ENCODE measurements around the gene CLDN6.

CLDN6 gene

GRCh38 chr16:3012246-3012645 is 5.7 kb downstream of the CLDN6 start:
- DNase-seq, result no peak

DNA sequence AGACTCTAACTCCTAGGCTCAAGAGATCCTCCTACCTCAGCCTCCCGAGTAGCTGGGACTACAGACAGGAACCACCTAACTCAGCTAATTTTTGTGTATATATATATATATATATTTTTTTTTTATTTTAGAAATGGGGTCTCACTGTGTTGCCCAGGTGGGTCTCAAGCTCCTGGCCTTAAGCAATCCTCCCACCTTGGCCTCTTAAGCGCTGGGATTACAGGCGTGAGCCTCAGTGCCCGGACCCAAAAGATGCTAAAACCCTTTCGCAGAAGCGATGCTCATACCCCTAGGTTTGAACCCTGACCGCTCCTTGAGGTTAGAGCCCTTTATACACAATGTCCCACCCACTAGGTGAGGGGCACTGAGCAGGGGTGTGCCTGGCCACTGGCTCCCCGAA is 7.5 kb downstream of the CLDN6 start:
- DNase-seq, result no peak

GRCh38 chr16:3009568-3010390 is 8.2 kb downstream of the CLDN6 start:
- no peak for DNase-seq

GRCh38 chr16:3008690-3009037 is 9.3 kb downstream of the CLDN6 start:
- DNase-seq, result no peak

DNA sequence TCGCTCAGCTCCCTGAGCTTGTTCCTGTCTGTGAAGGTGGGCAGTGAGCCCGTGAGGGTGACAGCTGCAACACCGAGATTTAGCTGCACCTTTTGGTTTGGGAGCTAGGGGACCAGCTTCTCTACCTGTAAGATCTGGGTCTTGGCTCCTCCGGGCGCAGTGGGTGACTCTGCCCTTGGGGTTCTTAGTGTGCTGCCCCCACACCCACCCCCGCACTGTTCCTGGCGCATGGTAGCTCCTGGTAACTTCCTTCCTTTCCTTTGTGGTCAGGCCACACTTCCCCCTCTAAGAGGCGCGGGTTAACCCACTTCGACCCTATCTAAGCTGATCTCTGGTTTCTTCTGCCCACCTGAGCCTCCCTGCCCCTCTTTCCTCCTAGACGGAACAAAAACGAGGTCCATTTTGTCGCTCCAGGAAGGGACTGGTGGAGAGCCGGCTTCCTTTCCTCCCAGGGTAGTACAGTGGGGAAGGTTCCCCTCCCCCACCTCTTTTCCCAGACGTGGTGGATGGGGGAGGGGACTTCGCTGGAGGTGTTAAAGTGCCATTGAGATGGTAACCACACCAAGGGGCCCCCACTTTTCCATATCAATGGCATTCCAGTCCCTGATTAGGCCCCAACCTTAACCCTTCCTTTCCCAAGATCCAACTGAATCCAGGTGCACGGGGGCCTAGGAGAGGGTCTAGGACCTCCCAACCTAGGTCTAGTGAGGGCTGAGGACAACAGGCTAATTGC is 9.9 kb downstream of the CLDN6 start:
- DNase-seq, result peak; percentile 52

GRCh38 chr16:3007059-3007956 is 10.7 kb downstream of the CLDN6 start:
- DNase-seq, result no peak

GRCh38 chr16:3004781-3005284 is 13.2 kb downstream of the CLDN6 start:
- no peak for DNase-seq

DNA sequence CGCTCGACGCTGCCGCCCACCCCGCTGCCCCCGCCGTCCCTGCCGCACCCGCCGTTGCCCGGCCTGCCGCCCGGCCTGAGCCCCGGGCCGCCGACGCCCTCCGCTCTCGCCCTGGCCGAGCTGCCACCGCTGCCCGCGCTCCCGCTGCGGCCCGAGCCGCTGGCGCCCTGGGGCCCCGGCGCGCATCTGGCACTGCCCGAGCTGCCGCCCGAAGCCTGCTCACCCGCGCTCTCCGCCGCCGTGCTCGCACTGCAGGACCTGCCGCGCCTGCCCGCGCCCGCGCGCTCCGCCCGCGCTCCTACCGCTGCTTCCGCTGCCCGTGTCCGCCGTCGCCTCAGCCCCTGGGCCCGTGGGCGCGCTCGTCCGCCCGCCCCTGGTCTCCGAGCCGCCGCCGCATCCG is 13.7 kb downstream of the CLDN6 start:
- no peak for DNase-seq

DNA sequence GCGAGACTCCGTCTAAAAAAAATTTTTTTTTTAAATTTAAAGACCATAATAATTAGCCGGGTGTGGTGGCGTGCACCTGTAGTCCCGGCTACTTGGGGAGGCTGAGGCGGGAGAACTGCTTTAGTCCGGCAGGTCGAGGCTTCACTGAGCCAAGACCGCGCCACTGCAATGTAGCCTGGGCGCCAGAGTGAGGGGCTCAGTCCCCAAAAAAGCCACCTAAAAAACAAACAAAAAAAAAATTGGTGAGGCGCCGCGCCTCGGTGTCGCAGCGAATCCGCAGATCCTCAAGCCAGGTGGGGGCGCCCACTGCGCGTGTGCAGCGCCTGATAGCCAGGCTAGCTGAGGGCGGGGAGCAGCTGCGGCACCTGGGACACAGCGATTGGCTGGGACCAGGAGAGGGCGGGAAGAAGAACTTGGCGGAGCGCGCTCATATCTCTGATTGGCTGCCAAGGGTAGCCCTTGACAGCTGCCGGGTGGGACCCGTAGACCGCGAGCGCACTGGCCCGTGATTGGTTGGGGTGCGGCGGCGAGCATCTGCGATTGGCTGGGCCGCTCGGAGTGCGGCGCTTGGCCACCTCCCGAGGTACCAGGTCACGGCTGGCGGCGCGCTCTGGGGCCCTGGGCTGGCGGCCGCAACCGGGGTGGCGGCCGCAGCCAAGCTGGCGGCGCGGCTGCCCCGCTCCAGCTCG is 14.3 kb downstream of the CLDN6 start:
- peak; percentile 96 for DNase-seq

- no peak for DNase-seq
These were observed 16.7 kb downstream of the CLDN6 start for GRCh38 chr16:3001316-3001715.

DNA sequence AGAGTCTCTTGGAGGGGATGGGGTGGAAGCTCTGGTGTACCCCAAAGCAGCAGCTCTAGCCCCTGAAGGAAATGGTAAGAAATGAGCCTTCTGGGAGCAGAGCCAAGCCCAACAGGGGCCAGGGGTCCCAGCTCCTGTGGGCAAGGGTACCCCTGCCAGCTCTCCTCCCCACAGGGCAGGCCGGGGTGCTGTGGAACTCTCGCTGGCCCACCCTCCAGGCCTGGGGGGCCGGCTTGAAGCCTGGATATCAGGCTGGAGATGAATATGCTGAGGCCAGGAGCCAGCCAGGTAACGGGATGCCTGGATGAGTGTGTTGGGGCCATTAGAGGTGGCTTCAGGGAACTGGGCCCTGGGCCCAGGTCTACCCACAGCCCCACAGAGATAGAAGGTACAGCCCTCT is 17.4 kb downstream of the CLDN6 start:
- DNase-seq, result no peak

GRCh38 chr16:2999929-3000328 is 18.1 kb downstream of the CLDN6 start:
- DNase-seq, result no peak

DNA sequence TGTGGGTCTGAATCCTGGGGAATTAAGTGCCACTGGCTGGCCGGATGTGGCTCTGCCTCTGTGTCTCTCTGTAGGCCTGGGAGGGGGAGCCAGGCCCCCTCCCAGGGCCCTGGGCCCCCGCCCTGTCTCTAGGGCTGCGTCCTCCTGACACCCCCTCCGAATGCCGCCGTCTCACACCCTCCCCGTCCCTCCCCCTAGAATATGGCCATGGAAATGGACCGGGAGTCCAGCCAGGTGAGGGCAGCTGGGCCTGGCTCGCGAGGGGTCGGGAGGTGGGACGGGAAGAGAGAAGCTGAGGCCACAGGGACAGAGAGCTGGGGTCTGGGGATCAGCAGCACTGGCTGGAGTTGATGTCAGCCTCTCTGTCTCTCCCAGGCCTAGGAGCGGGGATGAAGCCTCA is 21.7 kb downstream of the CLDN6 start:
- no peak for DNase-seq

GRCh38 chr16:2992383-2993081 is 25.5 kb downstream of the CLDN6 start:
- no peak for DNase-seq

DNA sequence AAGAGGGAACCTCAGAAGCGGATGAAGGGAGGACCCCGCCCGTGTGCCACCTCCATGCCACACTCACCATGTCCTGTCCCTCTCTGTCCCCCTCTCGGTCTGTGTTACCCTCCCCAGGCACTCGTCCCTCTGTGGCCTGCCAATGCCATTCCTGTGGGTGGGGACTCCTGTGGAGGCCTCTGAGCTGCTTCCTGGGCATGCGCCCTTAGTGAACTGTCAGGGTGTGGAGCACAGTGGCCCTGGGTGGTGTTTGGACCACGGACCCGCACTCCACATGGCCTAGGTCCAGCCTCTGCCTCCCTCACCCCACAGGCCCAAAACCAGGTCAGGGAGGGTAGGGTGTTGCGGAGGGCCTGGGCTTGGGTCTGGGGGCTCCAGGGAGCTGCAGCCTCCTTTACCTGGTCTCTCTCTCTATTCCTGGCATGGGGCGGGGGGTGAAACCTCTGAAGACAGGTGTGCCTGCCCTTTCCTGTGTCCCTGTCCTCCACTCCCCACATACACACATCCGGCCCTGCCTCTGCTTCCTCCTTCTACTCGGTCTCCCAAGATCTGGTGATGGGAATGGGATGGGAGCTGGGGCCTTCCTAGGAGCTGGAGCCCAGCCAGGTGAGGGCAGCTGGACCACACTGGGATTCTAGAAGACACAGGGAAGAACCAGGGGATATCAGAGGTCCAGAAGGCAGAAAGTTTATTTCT is 26.3 kb downstream of the CLDN6 start:
- no peak for DNase-seq

DNA sequence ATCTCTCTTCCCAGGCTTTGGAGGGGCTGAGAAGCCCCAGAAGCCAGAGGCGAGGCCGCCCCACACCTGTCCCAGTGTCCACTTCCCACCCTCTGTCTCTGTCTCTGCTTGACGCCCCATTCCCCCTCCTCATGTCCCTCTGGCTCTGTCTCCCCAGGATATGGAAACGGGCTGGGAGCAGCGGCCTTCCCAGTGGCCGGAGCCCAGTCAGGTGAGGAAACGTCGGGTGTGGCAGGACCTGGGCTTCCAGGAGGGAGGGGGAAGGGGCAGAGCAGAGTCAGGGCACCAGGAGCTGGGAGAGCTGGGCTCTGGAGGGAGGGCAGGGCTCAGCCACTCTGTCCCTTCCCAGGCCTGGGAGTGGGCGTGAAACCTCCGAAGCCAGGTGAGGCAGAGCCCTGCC is 27.1 kb downstream of the CLDN6 start:
- DNase-seq, result no peak

- no peak for DNase-seq
These were observed 29.3 kb downstream of the CLDN6 start for GRCh38 chr16:2988590-2989099.

DNA sequence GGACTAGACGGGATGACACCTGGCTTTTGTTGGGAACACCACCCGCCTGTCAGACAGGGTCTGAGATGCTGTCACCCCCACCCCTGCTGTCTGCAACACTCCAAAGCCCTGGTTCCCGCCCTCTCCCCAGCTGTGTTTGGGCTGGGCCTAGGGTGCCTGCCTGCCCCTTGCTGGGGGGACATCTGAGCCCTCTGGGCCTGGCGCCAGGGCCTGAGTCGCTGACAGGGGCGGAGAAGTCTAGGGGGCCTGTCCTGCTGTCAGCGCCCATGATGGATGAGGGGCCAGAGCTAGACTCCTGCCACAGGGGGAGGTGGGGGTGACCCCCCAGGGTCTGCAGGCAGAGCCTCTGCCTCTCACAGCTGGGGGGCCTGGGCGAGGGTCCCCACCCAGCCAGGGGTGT is 30.1 kb downstream of the CLDN6 start:
- no peak for DNase-seq

DNA sequence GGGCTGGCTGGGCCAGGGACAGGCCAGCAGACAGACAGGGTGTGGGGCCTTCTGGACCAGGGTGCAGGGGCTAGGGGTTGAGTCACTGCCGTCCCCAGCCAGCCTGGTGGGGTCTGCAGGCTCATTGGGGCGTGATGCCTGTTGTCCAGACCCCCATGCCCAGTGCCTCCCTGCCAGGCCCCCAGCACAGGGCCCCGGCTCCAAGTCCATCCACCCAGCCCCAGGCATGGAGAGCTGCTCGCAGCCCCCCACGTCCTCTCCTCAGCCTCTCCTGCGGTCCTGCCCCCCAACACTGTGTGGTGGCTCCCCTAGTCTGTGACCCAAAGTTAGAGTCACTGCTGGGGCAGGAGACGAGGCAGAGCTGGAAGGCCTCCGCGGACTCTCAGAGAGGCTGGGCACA is 30.7 kb downstream of the CLDN6 start:
- DNase-seq, result no peak

- no peak for DNase-seq
These were observed 31.3 kb downstream of the CLDN6 start for GRCh38 chr16:2986623-2987188.

- DNase-seq, result no peak
These were observed 32.1 kb downstream of the CLDN6 start for GRCh38 chr16:2985893-2986355.

All from CD4-positive, alpha-beta T cell treated with Interleukin-17A for 4 hours (primary cell).